OCI-LY3 (cell line): Measurements from ENCODE around the gene EPHB1.

Experiments
- EZH2phosphoT487 ChIP-seq: fragments of 200-600 bp; shearing (Covaris generic); IDR thresholded peaks from 2 replicates; pipeline ENCODE4 v1.6.1; 2018; ENCODE audit warnings: antibody characterized with exemption, mixed run types, low read depth
- TF ChIP-seq, protein P1 (sequence below): fragments of 200-600, 300-600 bp; sonication (generic); IDR thresholded peaks from 2 replicates; pipeline ENCODE4 v1.5.1; 2014; ENCODE audit warnings: antibody characterized with exemption, low read length, low read depth

DNA sequence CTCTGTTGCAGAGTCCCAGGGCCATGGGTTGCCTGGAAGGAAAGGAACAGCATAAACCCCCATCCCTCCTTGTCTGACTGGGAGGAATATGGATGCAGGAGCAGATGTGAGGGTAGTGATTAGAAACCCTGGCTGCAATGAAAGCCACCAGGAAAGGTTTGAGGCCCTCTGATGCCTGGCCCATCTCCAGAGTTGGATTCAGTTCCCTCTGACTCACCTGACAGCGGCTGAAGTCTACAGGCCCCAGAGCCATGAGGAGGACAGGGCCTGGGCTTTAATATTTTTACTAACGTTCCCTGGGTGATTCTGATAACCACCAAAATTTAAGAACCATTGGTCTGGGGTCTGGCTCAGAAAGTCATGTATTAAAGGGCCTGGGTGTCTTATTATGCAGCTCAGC lies 214.0 kb downstream of the EPHB1 start:
- TF ChIP-seq, protein P1, sequence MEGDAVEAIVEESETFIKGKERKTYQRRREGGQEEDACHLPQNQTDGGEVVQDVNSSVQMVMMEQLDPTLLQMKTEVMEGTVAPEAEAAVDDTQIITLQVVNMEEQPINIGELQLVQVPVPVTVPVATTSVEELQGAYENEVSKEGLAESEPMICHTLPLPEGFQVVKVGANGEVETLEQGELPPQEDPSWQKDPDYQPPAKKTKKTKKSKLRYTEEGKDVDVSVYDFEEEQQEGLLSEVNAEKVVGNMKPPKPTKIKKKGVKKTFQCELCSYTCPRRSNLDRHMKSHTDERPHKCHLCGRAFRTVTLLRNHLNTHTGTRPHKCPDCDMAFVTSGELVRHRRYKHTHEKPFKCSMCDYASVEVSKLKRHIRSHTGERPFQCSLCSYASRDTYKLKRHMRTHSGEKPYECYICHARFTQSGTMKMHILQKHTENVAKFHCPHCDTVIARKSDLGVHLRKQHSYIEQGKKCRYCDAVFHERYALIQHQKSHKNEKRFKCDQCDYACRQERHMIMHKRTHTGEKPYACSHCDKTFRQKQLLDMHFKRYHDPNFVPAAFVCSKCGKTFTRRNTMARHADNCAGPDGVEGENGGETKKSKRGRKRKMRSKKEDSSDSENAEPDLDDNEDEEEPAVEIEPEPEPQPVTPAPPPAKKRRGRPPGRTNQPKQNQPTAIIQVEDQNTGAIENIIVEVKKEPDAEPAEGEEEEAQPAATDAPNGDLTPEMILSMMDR = no peak
- no peak for TF ChIP-seq EZH2phosphoT487
